Astrocyte of the spinal cord (primary cell): ENCODE results near the gene MPV17L.
"Not testable (repeated sequence)": the region's sequence is repeated elsewhere in the genome, so short reads cannot be mapped to it uniquely, and the experiment has no call there.

Experiments used
- DNase-seq: peaks from one replicate; pipeline ENCODE4 v3.0.0; 2011; ENCODE audit warnings: low read depth, low spot score
- H3K4me3 ChIP-seq: 2 replicates; pipeline ENCODE4 v1.5.1; 2011; ENCODE audit warnings: low read depth, mild to moderate bottlenecking, low read length, moderate library complexity
- in situ Hi-C: cut with HindIII; loops from 2 replicates; pipeline ENCODE4 v1.10.0; 2017; ENCODE audit warnings: low sequenced_read_pairs
- TF ChIP-seq, protein P1 (sequence below): IDR thresholded peaks from 2 replicates; pipeline ENCODE4 v1.5.1; 2012; ENCODE audit warnings: low read depth, mild to moderate bottlenecking, low read length, inconsistent platforms

Gene MPV17L

GRCh38 chr16:15396948-15397594 lies 1.5 kb downstream of the MPV17L start:
- no peak overlapping the region for H3K4me3 ChIP-seq
- in situ Hi-C loops, result no loop called here
- DNase-seq, result no peak
- TF ChIP-seq, protein P1, sequence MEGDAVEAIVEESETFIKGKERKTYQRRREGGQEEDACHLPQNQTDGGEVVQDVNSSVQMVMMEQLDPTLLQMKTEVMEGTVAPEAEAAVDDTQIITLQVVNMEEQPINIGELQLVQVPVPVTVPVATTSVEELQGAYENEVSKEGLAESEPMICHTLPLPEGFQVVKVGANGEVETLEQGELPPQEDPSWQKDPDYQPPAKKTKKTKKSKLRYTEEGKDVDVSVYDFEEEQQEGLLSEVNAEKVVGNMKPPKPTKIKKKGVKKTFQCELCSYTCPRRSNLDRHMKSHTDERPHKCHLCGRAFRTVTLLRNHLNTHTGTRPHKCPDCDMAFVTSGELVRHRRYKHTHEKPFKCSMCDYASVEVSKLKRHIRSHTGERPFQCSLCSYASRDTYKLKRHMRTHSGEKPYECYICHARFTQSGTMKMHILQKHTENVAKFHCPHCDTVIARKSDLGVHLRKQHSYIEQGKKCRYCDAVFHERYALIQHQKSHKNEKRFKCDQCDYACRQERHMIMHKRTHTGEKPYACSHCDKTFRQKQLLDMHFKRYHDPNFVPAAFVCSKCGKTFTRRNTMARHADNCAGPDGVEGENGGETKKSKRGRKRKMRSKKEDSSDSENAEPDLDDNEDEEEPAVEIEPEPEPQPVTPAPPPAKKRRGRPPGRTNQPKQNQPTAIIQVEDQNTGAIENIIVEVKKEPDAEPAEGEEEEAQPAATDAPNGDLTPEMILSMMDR, result no peak

DNA sequence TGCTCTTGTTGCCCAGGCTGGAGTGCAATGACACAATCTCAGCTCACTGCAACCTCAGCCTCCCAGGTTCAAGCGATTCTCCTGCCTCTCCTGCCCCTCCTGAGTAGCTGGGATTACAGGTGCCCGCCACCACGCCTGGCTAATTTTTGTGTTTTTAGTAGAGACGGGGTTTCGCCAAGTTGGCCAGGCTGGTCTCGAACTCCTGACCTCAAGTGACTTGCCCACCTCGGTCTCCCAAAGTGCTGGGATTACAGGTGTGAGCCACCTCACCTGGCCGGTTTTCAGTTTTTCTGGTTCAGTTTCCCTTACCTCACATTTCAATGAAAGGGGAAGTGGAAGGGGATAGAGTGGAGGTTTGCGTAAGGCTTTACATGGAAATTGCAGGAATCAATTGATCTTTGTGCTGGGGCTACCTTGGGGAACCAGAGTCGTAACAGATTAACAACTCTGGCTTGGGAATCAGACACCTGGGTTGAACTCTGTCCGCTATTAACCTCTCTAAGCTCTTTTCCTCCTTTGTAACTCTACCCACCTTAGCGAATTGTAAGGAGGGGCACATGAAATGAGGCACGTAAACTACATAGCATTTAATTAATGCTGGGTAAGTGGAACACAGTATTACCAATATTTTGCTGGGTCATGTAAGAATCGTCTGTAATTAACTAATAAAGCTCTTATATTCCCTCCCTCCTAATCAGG lies 3.2 kb downstream of the MPV17L start:
- no peak for DNase-seq
- no peak overlapping the region for H3K4me3 ChIP-seq
- TF ChIP-seq, protein P1, result no peak
- in situ Hi-C loops, result no loop called here

- in situ Hi-C loops, result no loop called here
- DNase-seq, result no peak
- no peak overlapping the region for H3K4me3 ChIP-seq
- TF ChIP-seq, protein P1, result no peak
Measured at GRCh38 chr16:15399317-15399716, 3.8 kb downstream of the MPV17L start.

DNA sequence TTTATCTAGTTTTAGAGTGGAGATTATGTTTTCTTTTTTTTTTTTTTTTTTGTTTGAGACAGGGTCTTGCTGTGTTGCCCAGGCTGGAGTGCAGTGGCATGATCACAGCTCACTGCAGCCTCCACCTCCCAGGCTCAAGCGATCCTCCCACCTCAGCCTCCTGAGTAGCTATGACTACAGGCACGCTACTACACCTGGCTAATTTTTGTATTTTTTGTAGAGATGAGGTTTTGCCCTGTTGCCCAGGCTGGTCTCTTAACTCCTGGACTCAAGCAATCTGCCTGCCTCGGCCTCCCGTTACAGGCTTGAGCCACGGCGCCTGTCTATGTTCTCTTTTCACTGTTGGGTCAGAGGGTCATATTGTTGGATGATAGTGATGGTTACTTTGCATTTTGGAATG lies 4.8 kb downstream of the MPV17L start:
- H3K4me3 ChIP-seq, DNase-seq, in situ Hi-C loops: not testable (repeated sequence)

GRCh38 chr16:15401972-15402371 lies 6.4 kb downstream of the MPV17L start:
- H3K4me3 ChIP-seq, result no peak overlapping the region
- TF ChIP-seq, protein P1, result no peak
- DNase-seq, result no peak
- in situ Hi-C loops, result no loop called here

- in situ Hi-C loops, result no loop called here
- DNase-seq, result no peak
- no peak overlapping the region for H3K4me3 ChIP-seq
- TF ChIP-seq, protein P1, result no peak
Measured at GRCh38 chr16:15403392-15403995, 7.9 kb downstream of the MPV17L start.

DNA sequence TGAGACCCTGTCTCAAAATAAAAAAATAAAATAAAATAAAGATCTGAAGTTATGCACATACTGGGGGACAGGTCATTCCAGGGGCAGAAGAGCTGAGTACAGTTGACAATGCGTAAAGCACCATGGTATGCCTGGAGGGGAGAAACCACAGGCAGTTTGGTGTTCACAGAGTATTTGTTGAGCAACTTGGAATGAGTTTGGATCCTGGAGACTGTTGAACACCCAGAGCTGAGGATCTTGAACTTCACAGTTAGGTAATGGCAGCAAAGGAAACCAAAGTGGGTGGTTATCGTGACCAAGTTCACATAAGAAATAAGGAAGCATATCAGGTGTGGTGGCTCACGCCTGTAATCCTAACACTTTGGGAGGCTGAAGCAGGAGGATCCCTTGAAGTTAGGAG lies 8.5 kb downstream of the MPV17L start:
- in situ Hi-C loops, H3K4me3 ChIP-seq, DNase-seq: not testable (repeated sequence)
